ENCODE results near the gene HRH1. TPM values are rescaled to one million over a fixed set of nuclear protein-coding genes. Genes with fewer than 3 reads are reported as not detected.

Gene HRH1
- total RNA-seq, 6 experiments from 2014 or later, result 0.14 to 0.66 (median 0.41) TPM; not detected in 2

GRCh38 chr3:11289864-11290263 is 135.6 kb downstream of the HRH1 start:
- Histone ChIP-seq H3K4me1 (peaks cover 0 to 4% (median 0%) of the 10 kb centered on the region in 4 donors), H3K9me3 (no peaks in the 10 kb centered on the region), H3K4me3 (no peak overlapping the region), H3K27ac (peak overlapping the region in 2 of 3 donors; percentile 35 to 74), H3K36me3 (no peaks in the 10 kb centered on the region), H3K27me3 (no peaks in the 10 kb centered on the region)
- DNase-seq, result no peak
- 68% methylated on average over 3 of the region's 3 CpGs for WGBS (ENCODE audit: insufficient coverage, low coverage, low lambda C conversion rate, missing lambda C conversion rate)
- no peak for ATAC-seq
- no peak for TF ChIP-seq POLR2A (IDR thresholded peaks at IDR 0.05)
- TF ChIP-seq CTCF (IDR thresholded peaks at IDR 0.05), result no peak
- intact Hi-C loops (cut with DNase I), result loop anchor here in 1 of 2 donors (10.0 kb wide), 1 partner anchor 875 kb away; no protein-coding TSS in a partner anchor

- no peaks in the 10 kb centered on the region for H3K36me3 ChIP-seq
- TF ChIP-seq CTCF (IDR thresholded peaks at IDR 0.05) (no peak), POLR2A (IDR thresholded peaks at IDR 0.05) (no peak)
- 54% methylated on average over 3 of the region's 11 CpGs for WGBS (ENCODE audit: insufficient coverage, low coverage, low lambda C conversion rate, missing lambda C conversion rate)
- H3K9me3 ChIP-seq, result no peaks in the 10 kb centered on the region
- DNase-seq, result no peak
- peak in 3 of 4 donors; percentile 42 to 48 (median 43) for ATAC-seq
- peaks cover 0 to 4% (median 0%) of the 10 kb centered on the region in 4 donors for H3K4me1 ChIP-seq
- intact Hi-C loops (cut with DNase I), result loop anchor here in 1 of 2 donors (10.0 kb wide), 1 partner anchor 876 kb away; no protein-coding TSS in a partner anchor
- no peak overlapping the region for H3K4me3 ChIP-seq
- no peaks in the 10 kb centered on the region for H3K27me3 ChIP-seq
- peak overlapping the region in 1 of 3 donors; percentile 1 for H3K27ac ChIP-seq
Measured at GRCh38 chr3:11290743-11291680, 136.7 kb downstream of the HRH1 start.

- Histone ChIP-seq H3K27ac (no peak overlapping the region), H3K36me3 (no peaks in the 10 kb centered on the region), H3K4me1 (peaks cover 0 to 4% (median 0%) of the 10 kb centered on the region in 4 donors), H3K9me3 (no peaks in the 10 kb centered on the region), H3K4me3 (no peak overlapping the region), H3K27me3 (no peaks in the 10 kb centered on the region)
- WGBS (ENCODE audit: insufficient coverage, low coverage, low lambda C conversion rate, missing lambda C conversion rate), result 71% methylated on average over 5 of the region's 5 CpGs
- DNase-seq (no peak), ATAC-seq (no peak)
- intact Hi-C loops (cut with DNase I), result loop anchor here in 1 of 2 donors (10.0 kb wide), 1 partner anchor 877 kb away; no protein-coding TSS in a partner anchor
- no peak for TF ChIP-seq POLR2A (IDR thresholded peaks at IDR 0.05)
- no peak for TF ChIP-seq CTCF (IDR thresholded peaks at IDR 0.05)
Measured at GRCh38 chr3:11291808-11292207, 137.5 kb downstream of the HRH1 start.

GRCh38 chr3:11297126-11297525 is 142.8 kb downstream of the HRH1 start:
- DNase-seq, result no peak
- no peak for ATAC-seq
- Histone ChIP-seq H3K4me1 (no peaks in the 10 kb centered on the region), H3K4me3 (no peak overlapping the region), H3K27me3 (no peaks in the 10 kb centered on the region), H3K27ac (no peak overlapping the region), H3K36me3 (peaks cover 0 to 10% (median 5%) of the 10 kb centered on the region in 4 donors), H3K9me3 (no peaks in the 10 kb centered on the region)
- 90% methylated on average over 3 of the region's 4 CpGs for WGBS (ENCODE audit: insufficient coverage, low coverage, low lambda C conversion rate, missing lambda C conversion rate)
- TF ChIP-seq CTCF (IDR thresholded peaks at IDR 0.05) (no peak), POLR2A (IDR thresholded peaks at IDR 0.05) (no peak)
- intact Hi-C loops (cut with DNase I), result loop anchor here in 1 of 2 donors (10.0 kb wide), 1 partner anchor 882 kb away; no protein-coding TSS in a partner anchor
